GM13977 (cell line): ENCODE results near the gene RALGAPA2.

Experiments used
- DNase-seq: peaks from one replicate; pipeline ENCODE4 v3.0.0; 2012; ENCODE audit warnings: low spot score
- CTCF ChIP-seq: IDR thresholded peaks from 2 replicates; pipeline ENCODE4 v1.5.1; 2012; ENCODE audit warnings: mild to moderate bottlenecking, control low read depth; ENCODE audit not compliant: insufficient read depth; ENCODE audit errors: extremely low read depth, missing control alignments
- in situ Hi-C: fragments of 300-500 bp; cut with MboI; formaldehyde crosslinking; loops from one replicate; pipeline ENCODE4 v1.12.0; 2022; ENCODE audit warnings: low sequenced_read_pairs, low pct_unique_long_range_greater_than_20kb, mixed read lengths, inconsistent platforms; ENCODE audit not compliant: unreplicated experiment

The RALGAPA2 gene

DNA sequence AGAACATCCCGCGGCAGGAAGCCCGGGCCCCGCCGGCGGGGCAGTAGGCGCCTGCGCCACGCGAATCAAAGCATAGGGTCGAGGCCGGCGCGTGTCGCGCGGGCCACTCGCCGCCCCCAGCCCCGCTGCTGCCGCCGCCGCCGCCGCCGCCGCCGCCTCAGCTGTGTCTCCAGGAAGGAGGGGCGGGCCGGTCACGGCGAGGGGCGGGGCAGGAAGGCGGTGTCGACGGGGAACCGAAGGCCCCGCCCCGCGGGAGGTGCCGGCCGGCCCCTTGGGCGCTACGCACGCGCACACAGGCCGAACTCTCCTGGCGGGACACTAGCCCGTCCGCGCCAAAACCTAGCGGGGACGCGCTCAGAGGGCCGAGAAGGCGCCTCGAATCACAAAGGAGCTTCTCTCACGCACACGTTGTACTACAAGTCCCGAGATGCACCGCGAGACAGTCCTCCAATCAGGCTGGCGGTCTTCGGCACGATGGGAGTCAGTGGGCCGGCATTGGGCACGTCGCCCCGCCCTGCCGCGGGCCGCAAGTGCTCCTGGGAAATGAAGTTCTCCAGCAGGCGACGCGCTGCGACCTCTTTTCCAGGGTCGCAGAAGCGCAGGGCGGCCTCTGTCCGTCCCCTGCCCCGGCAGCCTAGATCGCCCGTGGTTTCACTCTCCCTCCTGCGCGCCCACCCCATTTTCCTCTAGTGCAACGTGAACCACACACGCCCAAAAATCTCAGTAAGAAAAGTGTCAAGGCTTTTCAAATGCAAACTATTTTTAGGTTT, at the start of gene RALGAPA2:
TSS of gene RALGAPA2 (minus strand) at position 171 of the 770 bp plus-strand sequence. CDS start at position 7, 164 bp downstream.
- no peak for TF ChIP-seq CTCF
- DNase-seq, result peak; percentile 98
- in situ Hi-C loops, result no loop called here

- no peak for TF ChIP-seq CTCF
- in situ Hi-C loops, result no loop called here
- no peak for DNase-seq
Measured at GRCh38 chr20:20761301-20761700, 48.9 kb upstream of the RALGAPA2 start.

DNA sequence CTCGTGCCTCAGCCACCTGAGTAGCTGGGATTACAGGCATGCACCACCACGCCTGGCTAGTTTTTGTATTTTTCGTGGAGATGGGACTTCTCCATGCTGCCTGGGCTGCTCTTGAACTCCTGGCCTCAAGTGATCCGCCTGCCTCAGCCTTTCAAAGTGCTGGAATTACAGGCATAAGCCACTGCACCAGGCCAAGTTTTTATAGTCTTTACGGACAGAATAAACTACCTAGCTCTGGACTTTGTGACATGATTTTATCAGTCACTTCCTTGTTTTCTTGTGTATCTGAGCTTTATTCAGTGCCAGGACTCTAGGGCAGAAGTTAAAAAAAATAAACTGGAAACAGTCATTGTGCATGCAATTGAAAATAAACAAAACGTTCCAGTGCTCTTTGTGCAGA, 46.7 kb upstream of the RALGAPA2 start:
- DNase-seq, result no peak
- no peak for TF ChIP-seq CTCF
- in situ Hi-C loops, result no loop called here

DNA sequence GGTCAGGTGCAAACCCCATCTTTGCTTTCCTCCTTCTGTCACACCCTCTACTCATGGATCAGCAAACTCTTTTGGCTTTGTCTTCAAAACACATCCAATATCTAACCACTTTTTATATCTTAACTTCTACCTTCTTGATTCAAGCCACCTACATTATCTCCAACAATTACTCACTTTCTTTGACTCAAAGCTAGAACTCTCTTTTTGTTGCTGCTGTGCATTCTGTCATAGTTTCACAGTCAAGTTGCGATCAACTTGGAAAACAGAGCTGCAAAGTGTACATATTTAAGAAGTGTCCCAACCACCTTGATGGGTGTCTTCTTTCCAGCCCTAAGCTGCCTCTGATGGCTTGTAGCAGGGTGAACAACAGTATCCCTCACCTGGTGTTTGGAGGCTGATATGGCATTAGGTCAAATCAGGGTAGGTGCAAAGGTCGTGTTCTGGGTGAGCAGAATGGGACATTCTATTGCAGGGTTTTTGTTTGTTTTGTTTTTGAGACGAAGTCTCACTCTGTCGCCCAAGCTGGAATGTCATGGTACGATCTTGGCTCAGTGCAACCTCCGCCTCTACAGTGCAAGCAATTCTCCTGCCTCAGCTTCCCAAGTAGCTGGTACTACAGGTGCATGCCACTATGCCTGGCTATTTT, 43.4 kb upstream of the RALGAPA2 start:
- no peak for TF ChIP-seq CTCF
- DNase-seq, result no peak
- in situ Hi-C loops, result no loop called here

DNA sequence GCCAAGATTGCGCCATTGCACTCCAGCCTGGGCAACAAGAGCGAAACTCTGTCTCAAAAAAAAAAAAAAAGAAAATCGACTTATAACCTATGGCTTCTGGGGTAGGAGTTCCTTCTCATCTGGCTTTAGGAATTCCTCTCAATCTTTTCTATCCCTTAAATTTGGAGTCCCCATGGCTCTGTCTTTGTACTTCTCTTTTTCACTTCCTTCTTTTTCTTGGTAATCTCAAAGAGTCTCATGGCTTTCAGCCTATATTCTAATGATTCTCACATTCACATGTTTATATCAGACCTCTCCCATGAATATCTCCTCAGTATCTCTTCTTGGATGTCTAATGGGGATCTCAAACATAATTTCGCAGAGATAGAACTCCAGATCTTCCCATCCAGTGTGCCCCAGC, 42.8 kb upstream of the RALGAPA2 start:
- in situ Hi-C loops, result no loop called here
- no peak for DNase-seq

DNA sequence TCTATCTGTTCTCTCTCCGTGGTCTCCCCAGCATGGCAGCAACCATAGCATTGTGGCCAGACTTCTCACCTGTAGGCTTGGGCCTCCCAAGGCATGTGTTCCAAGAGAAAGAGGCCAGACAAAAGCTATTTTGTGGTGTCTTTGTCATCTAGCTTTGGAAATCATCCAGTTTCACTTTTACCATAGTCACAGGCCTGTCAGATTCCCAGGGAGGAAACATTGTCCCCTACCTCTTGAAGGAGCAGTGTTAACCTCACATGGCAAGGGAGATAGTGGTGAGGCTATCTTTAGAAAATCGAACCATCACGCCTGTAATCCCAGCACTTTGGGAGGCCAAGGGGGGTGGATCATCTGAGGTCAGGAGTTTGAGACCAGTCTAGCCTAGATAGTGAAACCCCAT, 42.3 kb upstream of the RALGAPA2 start:
- TF ChIP-seq CTCF, result no peak
- no peak for DNase-seq
- in situ Hi-C loops, result no loop called here

More for the DNA sequence above, 42.8 kb upstream of the RALGAPA2 start:
- TF ChIP-seq CTCF, result no peak
